Hepatocyte (in vitro differentiated cells): ENCODE data around the gene SRGAP2C. TPM values are rescaled to one million over a fixed set of nuclear protein-coding genes. Genes with fewer than 3 reads are reported as not detected.
"Not testable (repeated sequence)": the region's sequence is repeated elsewhere in the genome, so short reads cannot be mapped to it uniquely, and the experiment has no call there.

ENCODE experiments used
- DNase-seq: peaks from one replicate; pipeline ENCODE4 v3.0.0-alpha.2; 2016; ENCODE audit warnings: low spot score
- H2AFZ ChIP-seq: fragments of 200-600 bp; sonication (generic); 2 replicates; pipeline ENCODE4 v1.6.0; 2016; ENCODE audit warnings: antibody characterized with exemption, mild to moderate bottlenecking
- H3K27ac ChIP-seq: fragments of 200-600 bp; sonication (generic); 2 replicates; pipeline ENCODE4 v1.5.1; 2016; ENCODE audit warnings: mild to moderate bottlenecking
- H3K27me3 ChIP-seq: fragments of 200-600 bp; sonication (generic); 2 replicates; pipeline ENCODE4 v1.6.1; 2016
- H3K36me3 ChIP-seq: fragments of 200-600 bp; sonication (generic); replicated peaks from 2 replicates; pipeline ENCODE4 v1.5.1; 2016; ENCODE audit warnings: low read depth; ENCODE audit not compliant: insufficient read depth
- H3K4me1 ChIP-seq: fragments of 200-600 bp; sonication (generic); 2 replicates; pipeline ENCODE4 v1.5.1; 2016; ENCODE audit warnings: mild to moderate bottlenecking, moderate library complexity; ENCODE audit not compliant: insufficient read depth
- H3K4me2 ChIP-seq: fragments of 200-600 bp; sonication (generic); 2 replicates; pipeline ENCODE4 v1.6.0; 2016
- H3K4me3 ChIP-seq: fragments of 200-600 bp; sonication (generic); 2 replicates; pipeline ENCODE4 v1.5.1; 2016; ENCODE audit warnings: mild to moderate bottlenecking
- H3K79me2 ChIP-seq: fragments of 200-600 bp; sonication (generic); 2 replicates; pipeline ENCODE4 v1.6.0; 2017; ENCODE audit warnings: mild to moderate bottlenecking
- H3K9me2 ChIP-seq: fragments of 200-600 bp; sonication (generic); replicated peaks from 2 replicates; pipeline ENCODE4 v1.6.0; 2017; ENCODE audit warnings: mild to moderate bottlenecking; ENCODE audit not compliant: insufficient read depth
- H3K9me3 ChIP-seq: fragments of 200-600 bp; sonication (generic); 2 replicates; pipeline ENCODE4 v1.5.1; 2016; ENCODE audit warnings: low read depth, mild to moderate bottlenecking
- H4K20me1 ChIP-seq: fragments of 200-600 bp; sonication (generic); 2 replicates; pipeline ENCODE4 v1.6.0; 2016; ENCODE audit warnings: mild to moderate bottlenecking; ENCODE audit not compliant: insufficient read depth, poor library complexity, severe bottlenecking
- WGBS: methylation state at CpG from one replicate; pipeline ENCODE4 v1.1.6; 2016; ENCODE audit warnings: low lambda C conversion rate; ENCODE audit errors: missing lambda C conversion rate; 5-methylcytosine and 5-hydroxymethylcytosine counted together
- polyA plus RNA-seq: library from polyadenylated mRNA; unstranded; fragments of >200 nt; fragmentation: Nextera tagmentation; extraction: Ambion mirVana; gene quantifications from 2 replicates; pipeline ENCODE4 v1.2.1, GENCODE V29; 2016
- total RNA-seq: library from RNA; depleted of rRNA; stranded (reverse); fragments of >200 nt; gene quantifications from 2 replicates; pipeline ENCODE4 v1.2.3, GENCODE V29; 2014

The SRGAP2C gene
- total and polyA plus RNA-seq, 2 experiments from 2014 or later = 7.2 to 10.6 TPM

DNA sequence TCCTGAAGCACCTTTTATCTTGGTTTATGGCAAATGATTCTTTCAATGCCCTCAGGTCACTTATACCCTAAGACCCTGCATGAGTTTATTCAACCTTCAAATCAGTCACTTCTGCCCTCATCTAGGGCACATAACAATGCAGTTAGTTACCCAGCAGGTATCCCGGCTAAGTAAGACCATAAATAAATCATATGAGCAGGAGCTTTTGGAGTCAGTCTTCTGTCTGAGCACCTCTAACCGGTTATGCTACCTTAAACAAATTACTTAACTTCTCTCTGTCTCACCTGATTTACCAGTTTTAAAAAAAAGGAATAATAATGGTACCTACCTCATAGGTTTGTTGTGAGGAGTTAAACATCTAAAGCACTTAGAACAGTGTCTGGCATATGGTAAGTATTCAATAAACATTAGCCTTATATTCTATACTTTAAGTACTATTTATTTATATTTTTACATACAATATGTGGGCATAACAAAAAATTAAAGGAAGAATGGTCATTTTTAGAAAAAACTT, 17.5 kb upstream of the SRGAP2C start:
- H3K79me2 ChIP-seq, H4K20me1 ChIP-seq, H3K36me3 ChIP-seq, H3K27ac ChIP-seq, H3K4me2 ChIP-seq, H2AFZ ChIP-seq, H3K4me1 ChIP-seq, DNase-seq, H3K9me3 ChIP-seq, H3K27me3 ChIP-seq, H3K4me3 ChIP-seq, H3K9me2 ChIP-seq: not testable (repeated sequence)
- WGBS = 39% methylated on average over 2 of the region's 2 CpGs

DNA sequence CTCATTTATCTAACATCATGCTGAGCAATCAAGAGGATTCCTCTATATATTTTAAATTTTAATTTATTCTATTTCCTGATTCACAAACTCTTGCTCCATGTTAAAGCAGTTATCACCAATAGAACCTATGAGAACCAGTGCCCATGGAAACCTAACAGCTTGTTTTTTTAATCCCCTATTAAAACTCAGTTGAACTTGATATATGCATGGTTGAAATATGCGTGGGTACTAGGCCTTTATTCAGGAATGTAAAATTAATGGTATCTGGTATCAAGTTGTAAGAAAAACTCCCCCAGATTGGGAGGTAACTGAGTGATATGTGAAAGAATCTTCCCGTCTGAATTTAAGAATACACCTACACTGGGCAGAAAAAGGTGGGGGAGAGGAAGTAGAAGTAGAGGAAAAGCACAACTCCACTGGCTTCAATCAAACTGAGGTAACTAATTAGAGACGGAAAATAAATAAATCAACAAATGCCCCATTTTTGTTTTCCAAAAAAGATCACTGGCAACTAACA, 16.6 kb upstream of the SRGAP2C start:
- not testable (repeated sequence) for H3K4me2 ChIP-seq, H3K4me3 ChIP-seq, H4K20me1 ChIP-seq, H3K79me2 ChIP-seq, H3K4me1 ChIP-seq, H3K27me3 ChIP-seq, H3K9me2 ChIP-seq, H3K9me3 ChIP-seq, DNase-seq, H2AFZ ChIP-seq, H3K27ac ChIP-seq, H3K36me3 ChIP-seq
- WGBS = 81% methylated on average over 2 of the region's 3 CpGs

DNA sequence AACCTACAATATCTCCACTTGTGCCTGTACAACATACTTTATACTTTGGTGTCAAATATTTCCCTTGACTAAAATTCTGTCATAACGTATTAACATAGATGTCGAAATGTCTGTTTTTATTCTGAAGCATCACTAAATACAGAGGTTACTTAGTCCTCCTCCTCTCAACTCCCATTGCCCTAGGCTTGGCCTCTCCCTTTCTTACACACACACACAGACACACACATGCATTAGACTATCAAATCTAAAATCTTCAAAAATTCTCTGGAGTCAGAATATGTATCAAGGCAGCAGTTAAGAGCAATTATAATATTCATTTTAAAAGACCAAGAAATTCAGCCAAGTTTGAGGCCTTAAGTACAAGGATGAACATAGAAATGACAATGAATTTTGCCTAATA, 8.1 kb upstream of the SRGAP2C start:
- 100% methylated on average over 2 of the region's 2 CpGs for WGBS

DNA sequence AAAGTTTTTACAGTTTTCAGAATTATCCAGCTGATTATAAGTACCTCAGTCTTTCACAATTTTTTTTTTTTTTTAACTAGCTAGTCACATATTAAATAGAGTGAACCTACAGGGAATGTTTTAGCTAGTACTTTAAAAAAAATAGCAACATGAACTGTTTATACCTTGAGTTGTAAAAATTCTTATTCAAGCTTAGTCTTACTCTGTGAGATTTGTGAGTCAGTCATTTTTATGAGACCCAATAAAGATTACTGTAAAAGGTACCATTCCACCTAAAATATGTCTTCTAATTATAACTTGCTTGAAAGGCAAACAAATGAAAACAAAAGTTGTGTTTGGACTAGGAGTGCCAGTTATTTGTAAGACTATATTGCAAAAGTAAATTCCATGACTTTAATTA, 6.6 kb upstream of the SRGAP2C start:
- H3K27ac ChIP-seq, H3K9me3 ChIP-seq, H3K79me2 ChIP-seq, H3K9me2 ChIP-seq, DNase-seq, H3K36me3 ChIP-seq, H3K27me3 ChIP-seq, H3K4me1 ChIP-seq, H3K4me2 ChIP-seq, H3K4me3 ChIP-seq, H2AFZ ChIP-seq, H4K20me1 ChIP-seq: not testable (repeated sequence)

More for the DNA sequence above, 8.1 kb upstream of the SRGAP2C start:
- not testable (repeated sequence) for H4K20me1 ChIP-seq, H3K36me3 ChIP-seq, H2AFZ ChIP-seq, H3K9me3 ChIP-seq, H3K79me2 ChIP-seq, H3K4me2 ChIP-seq, H3K4me3 ChIP-seq, H3K27me3 ChIP-seq, H3K27ac ChIP-seq, H3K9me2 ChIP-seq, DNase-seq, H3K4me1 ChIP-seq

DNA sequence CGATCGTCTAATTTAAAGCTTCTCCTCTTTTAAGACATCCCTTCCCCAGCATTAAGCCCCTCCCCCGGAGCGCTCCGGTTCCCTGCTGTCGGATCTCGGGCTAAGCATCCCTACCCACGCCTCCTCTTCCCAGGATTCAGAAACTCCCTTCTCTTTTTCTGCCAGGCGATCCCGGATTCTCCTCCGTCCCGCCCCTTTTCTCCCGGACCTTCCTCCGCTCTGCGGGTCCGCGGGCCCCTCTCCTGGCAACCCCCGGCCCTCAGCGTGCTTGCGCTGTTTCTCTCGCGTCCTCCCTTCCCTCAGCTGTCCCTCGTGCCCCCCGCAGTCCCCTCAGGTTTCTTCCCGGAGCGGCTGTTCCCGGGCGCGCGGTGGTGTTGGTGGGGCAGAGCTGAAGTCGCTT, 908 bp upstream of the SRGAP2C start:
- H3K4me3 ChIP-seq = peak overlapping the region; percentile 16
- DNase-seq, H3K9me3 ChIP-seq, H3K4me1 ChIP-seq, H3K27ac ChIP-seq, H3K27me3 ChIP-seq, H3K9me2 ChIP-seq, H4K20me1 ChIP-seq, H3K36me3 ChIP-seq, H2AFZ ChIP-seq, H3K79me2 ChIP-seq: not testable (repeated sequence)
- WGBS = no CpG with 5 or more reads among the region's 31 CpGs
- H3K4me2 ChIP-seq = peak overlapping the region; percentile 73

DNA sequence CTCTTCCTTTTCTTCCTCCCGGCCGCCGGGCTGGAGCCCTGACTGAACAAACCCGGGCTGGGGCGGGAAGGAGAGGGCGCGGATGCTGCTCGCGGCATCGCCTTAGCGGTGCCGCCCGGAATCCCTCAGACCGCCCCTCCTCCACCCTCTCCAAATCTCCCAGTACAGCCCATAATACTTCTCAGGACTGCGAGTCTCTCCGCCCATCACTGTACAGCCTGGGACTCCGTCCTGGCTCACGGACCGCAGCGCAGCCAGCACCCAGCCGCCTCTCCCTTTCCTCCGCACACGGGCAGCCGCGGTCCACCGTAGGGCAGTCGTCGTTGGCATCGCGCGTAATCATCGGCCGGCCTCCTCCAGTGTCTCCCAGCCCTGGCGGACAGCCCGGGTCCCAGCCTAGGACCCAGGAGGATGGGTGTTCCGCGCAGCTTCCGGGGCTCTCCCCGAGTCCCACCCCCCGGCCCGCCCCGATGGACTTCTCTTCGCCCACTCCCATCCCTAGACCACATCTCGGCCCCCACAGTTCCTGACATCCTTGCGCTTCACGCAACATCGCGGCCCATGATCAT, 449 bp downstream of the SRGAP2C start:
- not testable (repeated sequence) for H4K20me1 ChIP-seq, DNase-seq, H3K79me2 ChIP-seq, H3K27ac ChIP-seq, H3K36me3 ChIP-seq, H3K9me3 ChIP-seq, H3K9me2 ChIP-seq, H3K4me3 ChIP-seq, H3K4me1 ChIP-seq, H3K4me2 ChIP-seq, H2AFZ ChIP-seq, H3K27me3 ChIP-seq
- no CpG with 5 or more reads among the region's 48 CpGs for WGBS

DNA sequence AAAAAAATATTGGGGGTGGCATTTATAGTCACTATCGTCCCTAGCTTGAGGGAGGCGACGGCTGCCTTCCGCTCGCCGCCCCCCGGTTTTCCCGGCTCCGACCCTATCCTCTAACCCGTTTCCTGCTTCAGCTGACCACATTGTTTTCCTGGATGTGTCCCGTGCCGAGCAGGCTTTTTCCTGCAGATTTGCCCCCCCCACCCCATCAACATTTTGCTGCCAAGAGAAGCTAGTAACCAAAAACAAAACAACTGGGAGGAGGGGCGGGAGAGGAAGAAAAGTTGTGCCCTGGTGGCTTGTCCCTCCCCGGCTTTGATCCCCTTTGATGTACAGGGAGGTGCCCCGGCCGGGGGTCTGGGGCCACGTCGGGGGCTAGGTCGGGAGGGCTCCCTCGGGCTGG, 1.4 kb downstream of the SRGAP2C start:
- H3K27me3 ChIP-seq, DNase-seq, H3K36me3 ChIP-seq, H3K9me3 ChIP-seq, H3K4me2 ChIP-seq, H3K4me3 ChIP-seq, H3K9me2 ChIP-seq, H4K20me1 ChIP-seq, H2AFZ ChIP-seq, H3K27ac ChIP-seq, H3K79me2 ChIP-seq, H3K4me1 ChIP-seq: not testable (repeated sequence)
- WGBS = no CpG with 5 or more reads among the region's 20 CpGs

DNA sequence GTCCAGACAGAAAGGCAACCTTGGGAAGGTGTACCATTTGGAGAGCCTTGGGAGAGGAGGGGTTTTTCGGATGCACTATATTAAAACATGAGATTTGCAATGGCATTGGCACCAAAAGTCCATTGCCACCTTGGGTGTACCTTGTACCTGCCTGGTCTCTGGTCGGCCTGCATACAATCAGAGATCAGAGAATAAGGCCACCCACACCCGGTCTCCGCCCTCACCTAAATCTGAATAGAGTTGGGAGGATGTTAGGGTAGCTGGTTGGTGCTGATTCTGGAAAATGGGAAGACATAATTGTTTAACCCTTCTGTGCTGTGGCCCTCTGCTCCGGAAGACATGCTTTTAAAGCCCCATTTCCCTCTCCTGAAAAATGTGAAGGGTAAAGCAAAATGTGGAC, 3.1 kb downstream of the SRGAP2C start:
- H3K27ac ChIP-seq, H3K79me2 ChIP-seq, H3K27me3 ChIP-seq, H3K4me3 ChIP-seq, H4K20me1 ChIP-seq, H2AFZ ChIP-seq, DNase-seq, H3K4me1 ChIP-seq, H3K9me3 ChIP-seq, H3K36me3 ChIP-seq, H3K9me2 ChIP-seq: not testable (repeated sequence)
- H3K4me2 ChIP-seq = peak overlapping the region; percentile 65
- 82% methylated on average over 5 of the region's 5 CpGs for WGBS

DNA sequence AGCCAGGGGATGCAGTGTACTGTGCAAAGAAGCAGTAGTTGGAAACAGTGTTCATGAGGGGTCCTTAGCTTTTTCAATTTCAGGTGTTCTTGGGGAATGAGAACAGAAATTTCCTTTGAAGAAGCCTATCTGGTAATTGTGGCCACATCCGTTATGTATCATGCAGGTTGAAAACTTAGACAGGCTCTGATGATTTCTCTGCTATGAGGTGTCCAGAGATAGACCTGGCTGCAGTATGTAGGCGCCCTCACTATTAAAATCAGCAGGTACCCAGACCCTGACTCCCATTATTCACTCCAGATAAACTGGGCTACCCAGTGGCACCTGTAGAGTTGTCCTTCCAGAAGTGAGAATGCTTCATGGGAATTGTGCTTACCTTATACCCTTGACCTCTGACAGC, 7.7 kb downstream of the SRGAP2C start:
- H3K27me3 ChIP-seq, H3K4me3 ChIP-seq, DNase-seq, H3K79me2 ChIP-seq, H3K4me1 ChIP-seq, H2AFZ ChIP-seq, H3K27ac ChIP-seq, H4K20me1 ChIP-seq, H3K9me3 ChIP-seq, H3K9me2 ChIP-seq, H3K36me3 ChIP-seq, H3K4me2 ChIP-seq: not testable (repeated sequence)
- WGBS = 90% methylated on average over 1 of the region's 2 CpGs
